ENCODE measurements around the gene HMGCS1. TPM values are rescaled to one million over a fixed set of nuclear protein-coding genes. Genes with fewer than 3 reads are reported as not detected.
"Not testable (repeated sequence)": the region's sequence is repeated elsewhere in the genome, so short reads cannot be mapped to it uniquely, and the experiment has no call there.

The HMGCS1 gene
- total RNA-seq, 3 donors from 2014 or later (not counting 1 experiment from before 2014, with no cell fraction given), result 53.0 to 105 (median 85.8) TPM

- H3K36me3 Mint-ChIP-seq; H3K27ac Mint-ChIP-seq; H3K27me3 ChIP-seq (ENCODE audit: control insufficient read depth, insufficient read depth, low read length); H3K27ac ChIP-seq (ENCODE audit: low read length); H3K36me3 ChIP-seq (ENCODE audit: control insufficient read depth, insufficient read depth, low read length); H3K9me3 Mint-ChIP-seq; H3K4me3 Mint-ChIP-seq; intact Hi-C loops (cut with micrococcal nuclease); H3K4me1 Mint-ChIP-seq; DNase-seq; H3K4me3 ChIP-seq (ENCODE audit: low read length); ATAC-seq; H3K9me3 ChIP-seq (ENCODE audit: control insufficient read depth, insufficient read depth, low read length); H3K4me1 ChIP-seq (ENCODE audit: control insufficient read depth, insufficient read depth, low read length): not testable (repeated sequence)
- H3K27me3 Mint-ChIP-seq (ENCODE audit: low read depth in 2 of 2), result peaks cover 21 to 23% of the 10 kb centered on the region in 2 donors
- 43% methylated on average over 2 of the region's 3 CpGs for WGBS (ENCODE audit: insufficient coverage)
These were observed 10.3 kb upstream of the HMGCS1 start for GRCh38 chr5:43323488-43323887.

DNA sequence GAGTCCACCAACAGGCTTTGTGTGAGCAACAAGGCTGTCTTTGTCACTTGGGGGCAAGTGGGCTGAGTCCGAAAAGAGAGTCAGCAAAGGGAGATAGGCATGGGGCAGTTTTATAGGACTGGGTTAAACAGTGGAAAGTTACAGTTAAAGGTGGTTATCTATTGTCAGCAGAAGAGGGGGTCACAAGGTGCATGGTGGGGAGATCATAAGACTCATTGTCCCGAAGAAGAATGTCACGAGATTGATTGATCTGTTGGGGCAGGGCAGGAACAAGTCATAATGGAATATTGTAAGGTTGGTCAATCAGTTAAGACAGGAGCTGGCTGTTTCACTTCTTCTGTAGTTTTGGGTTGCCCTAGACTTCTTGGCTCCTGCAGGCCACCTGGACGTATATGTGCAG is 7.6 kb upstream of the HMGCS1 start:
- no peak for ATAC-seq
- Histone ChIP-seq H3K4me3 (ENCODE audit: low read length) (no peak overlapping the region), H3K27me3 (ENCODE audit: control insufficient read depth, insufficient read depth, low read length) (no peaks in the 10 kb centered on the region), H3K9me3 (ENCODE audit: control insufficient read depth, insufficient read depth, low read length) (no peaks in the 10 kb centered on the region), H3K4me1 (ENCODE audit: control insufficient read depth, insufficient read depth, low read length) (no peaks in the 10 kb centered on the region), H3K36me3 (ENCODE audit: control insufficient read depth, insufficient read depth, low read length) (no peaks in the 10 kb centered on the region), H3K27ac (ENCODE audit: low read length) (no peak overlapping the region)
- Mint-ChIP-seq H3K27ac (no peak overlapping the region), H3K27me3 (ENCODE audit: low read depth in 2 of 2) (peaks cover 4 to 10% of the 10 kb centered on the region in 2 donors), H3K36me3 (no peaks in the 10 kb centered on the region), H3K4me1 (no peaks in the 10 kb centered on the region), H3K9me3 (no peaks in the 10 kb centered on the region), H3K4me3 (no peak overlapping the region)
- intact Hi-C loops (cut with micrococcal nuclease), result no loop called here
- WGBS (ENCODE audit: insufficient coverage), result 98% methylated on average over 3 of the region's 4 CpGs
- no peak for DNase-seq
- TF ChIP-seq CTCF (IDR thresholded peaks at IDR 0.05), result no peak

GRCh38 chr5:43316421-43316820 is 3.2 kb upstream of the HMGCS1 start:
- intact Hi-C loops (cut with micrococcal nuclease), result no loop called here
- H3K27me3 Mint-ChIP-seq (ENCODE audit: low read depth in 2 of 2), result peaks cover 0 to 3% of the 10 kb centered on the region in 2 donors
- no peak for ATAC-seq
- peak overlapping the region in 1 of 2 donors; percentile 19 for H3K27ac Mint-ChIP-seq
- no peaks in the 10 kb centered on the region for H3K9me3 Mint-ChIP-seq
- no peak for DNase-seq
- Histone ChIP-seq H3K27ac (ENCODE audit: low read length) (no peak overlapping the region), H3K9me3 (ENCODE audit: control insufficient read depth, insufficient read depth, low read length) (no peaks in the 10 kb centered on the region), H3K27me3 (ENCODE audit: control insufficient read depth, insufficient read depth, low read length) (no peaks in the 10 kb centered on the region), H3K36me3 (ENCODE audit: control insufficient read depth, insufficient read depth, low read length) (no peaks in the 10 kb centered on the region), H3K4me1 (ENCODE audit: control insufficient read depth, insufficient read depth, low read length) (peaks cover 17% of the 10 kb centered on the region), H3K4me3 (ENCODE audit: low read length) (no peak overlapping the region)
- no peaks in the 10 kb centered on the region for H3K36me3 Mint-ChIP-seq
- TF ChIP-seq CTCF (IDR thresholded peaks at IDR 0.05), result no peak
- no peak overlapping the region for H3K4me3 Mint-ChIP-seq
- H3K4me1 Mint-ChIP-seq, result peaks cover 25 to 28% of the 10 kb centered on the region in 2 donors
- 96% methylated on average over 5 of the region's 5 CpGs for WGBS (ENCODE audit: insufficient coverage)

DNA sequence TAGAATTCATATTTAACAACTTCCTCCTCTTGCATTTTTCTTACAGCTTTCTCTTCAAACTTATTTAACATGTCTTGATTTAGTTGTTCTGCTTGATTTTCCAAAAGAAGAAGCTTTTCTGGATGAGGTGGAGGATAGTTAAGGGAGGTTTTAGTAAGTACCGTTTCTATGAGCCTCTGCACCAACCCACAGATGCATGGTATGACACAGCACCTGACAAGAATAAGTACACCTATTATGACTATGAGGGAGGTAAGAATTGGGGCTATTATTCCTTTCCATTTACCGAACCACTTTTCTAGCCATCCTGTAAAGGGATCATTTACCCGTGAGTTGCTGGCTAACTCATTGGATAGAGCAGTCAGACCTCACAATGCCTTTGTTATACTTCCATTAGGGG is 2.5 kb upstream of the HMGCS1 start:
- Mint-ChIP-seq H3K27ac (peak overlapping the region in 1 of 2 donors; percentile 99), H3K4me3 (no peak overlapping the region), H3K9me3 (no peaks in the 10 kb centered on the region), H3K4me1 (peaks cover 25 to 30% of the 10 kb centered on the region in 2 donors), H3K36me3 (no peaks in the 10 kb centered on the region), H3K27me3 (ENCODE audit: low read depth in 2 of 2) (peaks cover 0 to 3% of the 10 kb centered on the region in 2 donors)
- DNase-seq (no peak), ATAC-seq (no peak)
- Histone ChIP-seq H3K36me3 (ENCODE audit: control insufficient read depth, insufficient read depth, low read length) (no peaks in the 10 kb centered on the region), H3K4me3 (ENCODE audit: low read length) (no peak overlapping the region), H3K9me3 (ENCODE audit: control insufficient read depth, insufficient read depth, low read length) (no peaks in the 10 kb centered on the region), H3K4me1 (ENCODE audit: control insufficient read depth, insufficient read depth, low read length) (peaks cover 17% of the 10 kb centered on the region), H3K27ac (ENCODE audit: low read length) (no peak overlapping the region), H3K27me3 (ENCODE audit: control insufficient read depth, insufficient read depth, low read length) (no peaks in the 10 kb centered on the region)
- WGBS (ENCODE audit: insufficient coverage), result 88% methylated on average over 1 of the region's 3 CpGs
- intact Hi-C loops (cut with micrococcal nuclease), result no loop called here
- TF ChIP-seq CTCF (IDR thresholded peaks at IDR 0.05), result no peak
